ENCODE measurements around the gene SEMA5A.

DNA sequence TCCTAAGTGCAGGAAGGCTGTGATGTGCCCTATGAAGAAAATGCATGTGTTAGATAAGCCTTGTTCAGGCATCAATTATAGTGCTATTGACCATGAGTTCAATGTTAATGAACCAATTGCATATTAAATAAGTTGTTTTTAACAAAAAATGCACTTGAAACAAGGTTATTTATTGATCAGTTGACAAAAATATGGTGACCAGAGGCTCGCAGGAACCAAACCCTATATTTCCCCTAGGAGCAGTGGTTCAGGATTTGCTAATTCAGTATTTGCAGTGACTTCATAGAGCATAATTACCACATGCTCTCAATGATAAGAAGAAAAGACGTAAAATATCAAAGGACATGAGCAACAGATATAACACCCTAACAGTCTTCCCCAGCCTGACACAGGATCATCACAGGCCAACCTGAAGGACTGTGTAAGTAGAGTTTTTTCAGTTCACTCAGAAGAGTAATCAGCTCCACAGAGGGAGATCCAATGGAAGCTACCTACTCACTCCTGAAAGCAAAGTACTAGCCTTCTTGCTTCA lies 92.3 kb downstream of the SEMA5A start:
- TF ChIP-seq, protein P1, sequence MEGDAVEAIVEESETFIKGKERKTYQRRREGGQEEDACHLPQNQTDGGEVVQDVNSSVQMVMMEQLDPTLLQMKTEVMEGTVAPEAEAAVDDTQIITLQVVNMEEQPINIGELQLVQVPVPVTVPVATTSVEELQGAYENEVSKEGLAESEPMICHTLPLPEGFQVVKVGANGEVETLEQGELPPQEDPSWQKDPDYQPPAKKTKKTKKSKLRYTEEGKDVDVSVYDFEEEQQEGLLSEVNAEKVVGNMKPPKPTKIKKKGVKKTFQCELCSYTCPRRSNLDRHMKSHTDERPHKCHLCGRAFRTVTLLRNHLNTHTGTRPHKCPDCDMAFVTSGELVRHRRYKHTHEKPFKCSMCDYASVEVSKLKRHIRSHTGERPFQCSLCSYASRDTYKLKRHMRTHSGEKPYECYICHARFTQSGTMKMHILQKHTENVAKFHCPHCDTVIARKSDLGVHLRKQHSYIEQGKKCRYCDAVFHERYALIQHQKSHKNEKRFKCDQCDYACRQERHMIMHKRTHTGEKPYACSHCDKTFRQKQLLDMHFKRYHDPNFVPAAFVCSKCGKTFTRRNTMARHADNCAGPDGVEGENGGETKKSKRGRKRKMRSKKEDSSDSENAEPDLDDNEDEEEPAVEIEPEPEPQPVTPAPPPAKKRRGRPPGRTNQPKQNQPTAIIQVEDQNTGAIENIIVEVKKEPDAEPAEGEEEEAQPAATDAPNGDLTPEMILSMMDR (IDR thresholded peaks at IDR 0.05): no peak
- TF ChIP-seq POLR2A (IDR thresholded peaks at IDR 0.05): no peak

Measured in breast epithelium (tissue), 3 donors.